ENCODE data around the gene KLHL25.

KLHL25 gene

DNA sequence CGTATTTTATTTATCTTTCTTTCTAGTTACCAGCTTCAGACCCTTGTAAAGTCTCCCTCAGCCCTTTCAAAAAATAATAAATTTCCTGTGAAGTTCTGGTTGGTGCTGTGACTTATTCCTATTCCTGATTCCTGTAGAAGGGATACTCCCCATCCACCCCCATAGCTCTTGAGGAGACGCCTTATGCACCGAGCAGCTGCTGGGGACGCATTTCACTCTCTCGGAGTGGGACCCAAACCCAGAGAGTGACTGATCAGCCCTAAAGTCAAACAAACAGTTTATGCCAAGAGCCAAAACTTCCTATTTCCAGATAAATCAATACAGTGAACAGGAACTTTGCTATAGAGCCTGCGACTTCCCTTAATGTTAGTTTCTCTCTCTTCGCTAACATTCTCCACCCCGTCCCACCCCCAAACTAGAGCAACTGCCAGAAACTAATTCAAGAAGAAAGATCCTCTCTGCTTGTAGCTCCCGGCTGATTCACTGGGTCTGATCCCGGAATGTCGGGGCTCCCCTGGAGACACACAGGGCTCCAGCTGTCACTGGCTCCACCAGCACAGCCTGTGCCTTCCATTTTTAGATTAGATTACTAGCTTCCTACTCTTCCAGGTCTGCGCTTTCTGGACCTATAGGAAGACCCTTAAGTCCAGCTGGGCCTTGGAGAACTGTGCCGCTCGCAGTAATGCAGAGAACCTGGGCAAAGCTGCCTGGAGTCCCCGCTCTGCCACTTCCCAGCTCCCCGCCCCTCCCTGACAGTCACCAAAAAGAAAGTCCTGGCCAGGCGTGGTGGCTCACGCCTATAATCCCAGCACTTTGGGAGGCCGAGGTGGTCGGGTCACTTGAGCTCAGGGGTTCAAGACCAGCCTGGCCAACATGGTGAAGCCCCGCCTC, 45.2 kb downstream of the KLHL25 start:
- DNase-seq (ENCODE audit: low read depth in 2 of 3, low spot score in 2 of 3): no peak

DNA sequence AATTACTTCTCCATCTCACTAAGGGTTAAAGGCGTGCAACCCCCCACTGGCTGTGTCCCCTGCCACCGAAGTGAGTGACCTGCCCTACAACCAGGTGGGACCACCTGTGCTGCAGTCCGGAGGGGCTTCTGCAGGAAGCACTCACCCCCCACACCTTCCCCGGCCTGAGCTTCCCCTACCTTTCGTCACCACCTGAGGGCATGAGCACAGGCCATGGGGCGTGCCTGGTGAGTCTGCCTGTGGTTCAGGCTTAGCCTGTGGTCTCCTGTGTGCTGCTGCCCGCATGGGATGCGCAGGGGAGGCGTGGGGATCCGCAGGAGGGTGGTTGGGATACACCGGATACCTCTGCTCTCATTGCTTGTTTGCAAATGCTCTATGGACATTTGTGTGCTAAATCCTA, 46.0 kb downstream of the KLHL25 start:
- no peak for DNase-seq (ENCODE audit: low read depth in 2 of 3, low spot score in 2 of 3)

DNA sequence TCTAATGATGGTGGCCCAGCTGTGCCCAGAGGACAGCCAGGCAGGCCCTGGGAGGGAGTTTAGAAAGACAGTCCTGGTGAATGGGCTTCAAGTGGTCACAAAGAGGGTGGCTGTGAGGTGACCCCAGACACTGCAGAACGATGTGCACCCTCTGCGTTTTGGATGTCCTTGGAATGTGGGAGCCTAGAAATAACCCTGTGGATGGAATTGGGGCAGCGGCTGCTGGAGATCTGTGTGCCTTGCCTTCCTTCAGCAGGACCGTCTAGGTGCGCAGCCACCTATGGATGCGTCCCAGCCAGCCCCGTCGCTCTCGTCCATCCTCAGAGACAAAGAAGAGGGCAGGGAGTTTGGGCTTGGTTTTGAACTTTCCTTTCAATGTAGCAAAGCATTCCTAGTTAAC, 46.5 kb downstream of the KLHL25 start:
- DNase-seq (ENCODE audit: low read depth in 2 of 3, low spot score in 2 of 3): no peak

DNA sequence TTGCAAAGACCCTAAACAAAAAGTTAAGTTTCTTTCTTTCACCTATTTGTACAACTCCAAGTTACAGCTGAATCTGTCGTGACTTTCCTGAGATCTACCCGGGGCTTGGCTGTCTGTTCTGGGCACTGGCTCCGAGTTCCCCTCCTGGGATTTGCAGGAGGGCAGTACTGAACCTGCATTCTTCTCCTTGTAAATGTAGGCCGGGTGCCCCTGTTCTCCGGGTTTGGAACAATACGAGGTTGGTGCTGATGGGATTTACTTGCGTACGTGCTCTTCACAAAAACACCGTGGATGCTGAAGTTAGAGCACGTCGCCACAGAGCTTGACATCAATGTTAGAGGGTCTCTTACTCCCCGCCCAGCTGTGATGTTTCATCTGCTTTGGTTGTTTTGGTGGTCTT, 48.1 kb downstream of the KLHL25 start:
- DNase-seq (ENCODE audit: low read depth in 2 of 3, low spot score in 2 of 3): no peak

GRCh38 chr15:85745525-85746150, 49.1 kb downstream of the KLHL25 start:
- DNase-seq (ENCODE audit: low read depth in 2 of 3, low spot score in 2 of 3): no peak

- DNase-seq (ENCODE audit: low read depth in 2 of 3, low spot score in 2 of 3): no peak
Observed at GRCh38 chr15:85745023-85745422, 49.7 kb downstream of the KLHL25 start.

GRCh38 chr15:85744579-85744978, 50.1 kb downstream of the KLHL25 start:
- no peak for DNase-seq (ENCODE audit: low read depth in 2 of 3, low spot score in 2 of 3)

GRCh38 chr15:85743392-85744055, 51.2 kb downstream of the KLHL25 start:
- DNase-seq (ENCODE audit: low read depth in 2 of 3, low spot score in 2 of 3): no peak

DNA sequence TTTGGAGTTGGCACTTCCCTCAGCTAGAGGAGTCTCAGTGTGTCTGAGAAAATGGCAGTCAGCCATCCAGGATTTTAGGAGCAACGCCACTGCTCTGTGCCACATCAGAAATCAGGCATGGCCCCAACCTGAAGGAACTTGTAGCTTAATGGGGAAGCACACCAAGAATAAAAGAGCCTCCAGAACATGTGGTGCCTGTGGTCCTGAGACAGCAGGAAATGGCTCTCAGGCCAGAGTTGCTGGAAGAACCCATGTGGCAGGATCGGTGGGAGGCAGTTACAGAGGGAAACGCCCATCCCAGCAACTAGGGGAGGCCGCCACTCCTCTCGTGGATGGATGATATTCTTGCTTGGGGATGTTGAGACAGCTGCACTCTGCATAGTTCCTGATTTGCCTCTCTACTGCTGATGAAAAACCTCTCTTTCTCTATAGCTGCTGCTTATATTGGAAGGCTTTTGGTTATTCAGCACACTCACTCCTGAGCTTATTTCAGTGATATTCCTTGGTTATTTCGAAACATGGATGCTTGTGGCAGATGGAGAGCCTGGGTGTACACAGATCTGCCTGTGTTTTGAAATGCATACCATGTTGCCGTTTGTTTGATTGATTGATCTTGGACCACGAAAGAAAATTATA, 52.4 kb downstream of the KLHL25 start:
- DNase-seq (ENCODE audit: low read depth in 2 of 3, low spot score in 2 of 3): no peak

- DNase-seq (ENCODE audit: low read depth in 2 of 3, low spot score in 2 of 3): no peak
Observed at GRCh38 chr15:85741662-85742061, 53.1 kb downstream of the KLHL25 start.

DNA sequence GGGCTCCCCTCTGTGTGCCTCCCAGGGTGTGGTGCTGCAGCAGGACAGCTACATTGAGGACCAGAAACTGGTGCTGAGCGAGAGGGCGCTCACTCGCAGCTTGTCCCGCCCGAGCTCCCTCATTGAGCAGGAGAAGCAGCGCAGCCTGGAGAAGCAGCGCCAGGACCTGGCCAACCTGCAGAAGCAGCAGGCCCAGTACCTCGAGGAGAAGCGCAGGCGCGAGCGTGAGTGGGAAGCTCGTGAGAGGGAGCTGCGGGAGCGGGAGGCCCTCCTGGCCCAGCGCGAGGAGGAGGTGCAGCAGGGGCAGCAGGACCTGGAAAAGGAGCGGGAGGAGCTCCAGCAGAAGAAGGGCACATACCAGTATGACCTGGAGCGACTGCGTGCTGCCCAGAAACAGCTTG, 53.7 kb downstream of the KLHL25 start:
- DNase-seq (ENCODE audit: low read depth in 2 of 3, low spot score in 2 of 3): no peak

DNA sequence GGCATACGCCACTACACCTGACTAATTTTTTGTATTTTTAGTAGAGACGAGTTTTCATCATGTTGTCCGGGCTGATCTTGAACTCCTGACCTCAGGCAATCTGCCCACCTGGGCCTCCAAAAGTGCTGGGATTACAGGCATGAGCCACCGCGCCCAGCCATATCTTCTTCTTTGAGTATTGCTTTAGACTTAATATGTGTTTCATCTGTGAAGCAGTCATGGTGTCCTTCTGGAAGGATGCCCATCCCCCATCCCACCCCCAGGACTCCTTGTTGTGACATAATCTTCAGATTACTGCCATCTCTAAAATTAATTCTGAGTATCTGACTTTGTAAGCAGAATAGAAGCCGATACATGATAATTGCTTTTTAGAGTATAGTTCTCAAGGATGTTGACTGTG, 57.7 kb downstream of the KLHL25 start:
- DNase-seq (ENCODE audit: low read depth in 2 of 3, low spot score in 2 of 3): no peak

- no peak for DNase-seq (ENCODE audit: low read depth in 2 of 3, low spot score in 2 of 3)
Observed at GRCh38 chr15:85733416-85733815, 61.3 kb downstream of the KLHL25 start.

DNA sequence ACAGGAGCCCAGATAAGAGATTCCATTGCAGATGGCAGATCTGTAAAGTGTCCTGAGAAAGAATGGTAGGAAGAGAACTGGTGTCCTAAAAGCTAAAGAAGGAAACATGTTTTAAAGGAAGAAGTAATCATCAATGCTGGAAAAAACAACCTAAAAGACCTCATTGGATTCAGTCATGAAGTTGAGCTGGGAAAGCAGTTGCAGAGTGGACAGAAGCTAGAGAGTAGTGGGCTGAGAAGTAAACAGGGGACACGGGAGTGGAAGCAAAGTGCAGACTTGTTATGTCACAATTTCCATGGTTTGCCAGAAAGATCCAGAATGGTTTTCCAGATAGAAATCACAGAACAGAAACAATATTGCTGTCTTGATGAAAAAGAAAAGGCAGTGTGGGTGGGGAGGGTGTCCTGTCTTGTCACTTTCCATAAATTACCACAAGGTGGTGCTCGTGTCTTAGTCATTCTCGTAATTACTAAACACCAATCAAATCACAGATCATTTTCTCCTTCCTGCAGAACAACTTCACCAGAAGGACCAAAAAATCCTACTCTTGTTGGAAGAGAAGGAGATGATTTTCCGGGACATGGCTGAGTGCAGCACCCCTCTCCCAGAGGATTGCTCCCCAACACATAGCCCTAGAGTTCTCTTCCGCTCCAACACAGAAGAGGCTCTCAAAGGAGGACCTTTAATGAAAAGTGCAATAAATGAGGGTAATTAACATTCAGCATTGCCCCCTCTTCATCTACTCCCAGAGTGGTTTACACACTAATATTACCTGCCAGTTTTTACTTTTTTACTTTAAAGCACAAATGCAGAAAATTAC, 64.5 kb downstream of the KLHL25 start:
- no peak for DNase-seq (ENCODE audit: low read depth in 2 of 3, low spot score in 2 of 3)

GRCh38 chr15:85727068-85727467, 67.7 kb downstream of the KLHL25 start:
- DNase-seq (ENCODE audit: low read depth in 2 of 3, low spot score in 2 of 3): no peak

DNA sequence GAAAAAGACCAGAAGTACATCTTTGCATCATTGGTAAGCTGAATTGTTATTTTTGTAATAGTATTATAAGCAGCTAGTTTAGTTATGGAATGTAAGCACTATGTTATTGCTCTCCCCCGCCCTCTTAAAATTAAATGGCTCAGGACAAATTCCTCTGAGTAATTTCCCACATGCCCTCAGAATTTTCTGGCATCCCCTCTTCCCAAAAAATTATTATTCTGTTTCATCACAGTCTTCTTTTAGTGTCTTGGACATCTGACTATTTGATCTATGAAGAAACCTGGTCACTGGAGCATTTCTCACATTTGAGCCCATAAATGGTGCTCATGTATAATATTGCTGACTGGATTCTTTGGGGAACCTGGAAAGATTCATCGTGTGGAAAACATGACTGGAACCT, 68.3 kb downstream of the KLHL25 start:
- no peak for DNase-seq (ENCODE audit: low read depth in 2 of 3, low spot score in 2 of 3)

DNA sequence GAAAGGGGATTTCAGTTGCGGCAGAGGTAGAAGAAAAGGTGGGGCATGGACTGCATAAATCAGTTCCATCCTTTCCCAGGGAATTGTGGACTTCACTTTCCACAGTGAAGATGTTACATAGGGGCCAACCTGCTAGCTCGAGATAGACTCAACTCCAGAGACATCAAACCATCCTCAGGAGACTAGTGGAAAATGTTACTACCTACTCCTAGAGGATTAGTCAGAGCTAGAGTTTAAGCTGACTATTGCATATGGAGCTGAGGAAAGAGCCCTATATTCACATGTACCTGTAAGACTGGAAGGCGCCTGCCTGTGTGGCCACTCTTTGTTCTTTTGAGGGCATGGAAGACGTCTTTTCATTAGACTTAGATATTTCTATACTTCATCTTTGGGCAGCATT, 69.2 kb downstream of the KLHL25 start:
- no peak for DNase-seq (ENCODE audit: low read depth in 2 of 3, low spot score in 2 of 3)

DNA sequence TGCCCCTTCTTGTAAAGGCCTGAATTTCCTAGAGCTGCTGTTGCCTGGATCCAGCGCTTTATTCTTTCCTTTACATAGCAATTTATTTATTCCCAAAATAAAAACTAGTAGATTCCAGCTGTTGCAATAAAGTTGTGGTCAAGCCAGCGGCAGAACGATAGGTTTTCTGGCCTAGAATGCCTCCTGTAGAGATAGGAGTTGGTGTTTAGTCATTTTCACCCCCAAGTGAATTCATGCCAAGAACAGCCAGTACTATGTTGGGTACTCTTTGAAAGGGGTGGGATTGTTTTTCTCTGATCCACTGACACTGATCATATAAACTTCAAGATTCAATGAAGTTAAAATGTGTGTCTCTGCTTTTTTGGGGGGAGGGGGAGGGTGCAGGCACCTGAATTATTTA, 69.7 kb downstream of the KLHL25 start:
- no peak for DNase-seq (ENCODE audit: low read depth in 2 of 3, low spot score in 2 of 3)

- no peak for DNase-seq (ENCODE audit: low read depth in 2 of 3, low spot score in 2 of 3)
Observed at GRCh38 chr15:85723960-85724945, 70.5 kb downstream of the KLHL25 start.

Measured in activated CD8-positive, alpha-beta memory T cell treated with anti-CD3 and anti-CD28 coated beads for 48 hours (primary cell).